HG03469 (cell line): Measurements from ENCODE around the gene SLCO2B1.
A peak's percentile ranks its signal among the peaks of the same experiment; 100 is the strongest.

Source experiments
- ATAC-seq: cut with Tn5 transposase; IDR thresholded peaks from one replicate; pipeline ENCODE4 v1.9.1; 2021; ENCODE audit warnings: mild to moderate bottlenecking, moderate library complexity, moderate number of reproducible peaks; ENCODE audit not compliant: unreplicated experiment

SLCO2B1 gene

GRCh38 chr11:75214411-75214821, 63.5 kb downstream of the SLCO2B1 start:
- no peak for ATAC-seq

DNA sequence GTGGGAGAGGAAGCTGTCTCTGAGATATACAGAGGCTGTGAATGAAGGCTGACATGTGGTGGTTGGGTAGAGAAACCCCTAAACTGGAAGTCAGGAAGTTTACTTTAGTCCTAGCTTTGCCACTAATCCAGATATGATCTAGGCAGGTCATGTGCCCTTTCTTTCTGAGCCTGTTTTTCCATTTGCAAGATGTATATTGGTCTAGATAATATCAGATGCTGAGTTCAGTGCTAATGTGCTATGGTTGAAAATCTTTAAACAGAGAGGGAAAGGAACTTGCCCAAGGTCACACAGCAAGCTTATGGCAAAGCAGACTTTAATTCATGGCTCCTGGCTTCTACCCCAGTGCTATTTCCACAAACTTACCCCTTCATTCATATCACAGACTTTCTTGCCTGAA, 63.9 kb downstream of the SLCO2B1 start:
- ATAC-seq = no peak

GRCh38 chr11:75219869-75220268, 69.0 kb downstream of the SLCO2B1 start:
- no peak for ATAC-seq

DNA sequence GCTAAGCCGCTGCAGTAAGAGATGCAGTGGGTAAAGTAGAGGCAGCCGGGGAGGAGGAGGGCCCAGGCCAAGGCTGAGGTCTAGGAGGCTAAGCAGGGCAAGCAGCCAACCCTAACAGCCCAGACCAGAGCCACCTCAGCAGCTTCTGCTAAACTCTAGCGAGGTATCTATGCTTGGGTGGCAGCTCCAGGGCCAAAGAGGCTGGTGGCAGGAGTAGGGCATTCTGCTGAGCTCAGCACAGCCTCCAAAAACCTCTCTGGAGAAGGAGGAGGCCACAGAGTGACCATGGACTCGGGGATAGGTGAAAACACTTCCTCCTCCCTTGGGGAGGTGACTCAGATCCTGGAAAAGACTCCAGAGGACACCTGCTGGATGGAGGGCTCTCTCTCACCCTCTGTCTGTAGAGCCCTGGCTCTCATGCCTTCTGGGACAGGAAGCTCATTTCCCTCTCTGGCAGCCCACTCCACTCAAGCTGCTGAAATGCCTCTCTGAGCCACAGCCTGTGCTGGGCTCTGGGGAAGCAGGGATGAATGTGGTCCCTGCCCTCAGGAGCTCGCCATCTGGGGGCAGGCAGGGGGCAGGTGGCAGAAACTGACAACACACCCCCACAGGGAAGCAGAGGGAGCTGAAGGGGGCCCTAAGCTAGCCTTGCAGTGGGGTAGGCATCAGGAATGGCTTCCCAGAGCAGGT, 73.2 kb downstream of the SLCO2B1 start:
- ATAC-seq = no peak

GRCh38 chr11:75225794-75226193, 74.9 kb downstream of the SLCO2B1 start:
- no peak for ATAC-seq

- no peak for ATAC-seq
Measured at GRCh38 chr11:75229466-75229865, 78.6 kb downstream of the SLCO2B1 start.

DNA sequence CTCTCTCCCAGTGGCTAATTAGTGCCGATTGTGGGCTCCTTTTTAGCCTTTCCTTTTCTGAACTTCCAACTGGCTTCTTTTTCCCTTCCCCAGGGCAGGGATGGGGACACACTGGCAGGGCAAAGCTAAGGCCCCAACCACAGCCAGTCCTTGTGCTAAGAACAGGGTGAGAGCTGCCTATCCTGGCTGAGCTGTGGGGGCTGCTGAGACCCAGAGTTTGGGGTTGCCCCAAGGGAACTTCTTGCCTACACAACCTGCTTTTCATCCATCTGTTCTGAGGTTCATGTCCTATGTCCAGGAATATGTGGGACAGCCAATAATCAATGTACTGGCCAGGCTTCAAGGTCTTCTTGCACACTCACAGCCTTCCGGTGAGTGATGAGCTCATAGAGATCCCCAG, 79.7 kb downstream of the SLCO2B1 start:
- ATAC-seq = no peak

- no peak for ATAC-seq
Measured at GRCh38 chr11:75233754-75234172, 82.9 kb downstream of the SLCO2B1 start.

DNA sequence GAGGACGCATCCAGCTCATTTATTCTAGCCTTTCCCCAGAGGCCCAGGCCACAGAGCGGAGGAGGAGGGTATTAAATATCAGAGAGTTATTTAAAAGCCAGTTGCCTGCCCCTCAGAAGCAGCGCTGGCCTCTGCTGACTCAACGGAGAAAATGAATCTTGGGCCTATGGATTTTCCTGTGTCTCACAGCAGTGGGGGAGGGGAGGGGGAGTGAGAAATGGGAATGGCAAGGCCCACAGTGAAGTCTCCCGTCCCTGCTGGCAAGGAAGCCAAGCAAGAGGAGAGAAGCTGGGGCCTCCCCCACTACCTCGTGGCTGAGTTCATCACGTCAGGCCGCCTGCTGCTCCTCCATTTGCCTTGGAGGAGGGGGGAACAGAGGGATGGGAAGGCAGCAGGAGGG, 85.2 kb downstream of the SLCO2B1 start:
- no peak for ATAC-seq

DNA sequence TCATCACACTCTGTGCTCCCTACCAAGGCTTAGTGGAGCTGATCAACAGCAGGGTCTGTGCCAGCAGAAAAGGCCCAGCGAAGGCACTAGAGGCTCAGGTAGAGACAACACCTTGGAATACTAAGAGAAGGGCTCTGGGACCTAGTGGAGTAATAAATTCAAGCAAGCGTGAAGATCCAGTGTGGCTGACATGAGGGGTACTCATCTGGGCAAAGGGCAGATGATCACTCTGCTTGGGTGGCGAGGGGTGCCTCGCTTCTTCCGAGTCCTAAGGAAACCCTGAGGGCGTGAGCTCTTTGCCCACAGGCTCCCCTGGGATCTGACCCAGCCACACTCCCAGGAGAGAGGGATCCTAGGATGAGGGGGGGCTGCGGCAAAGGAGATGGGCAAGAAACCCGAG, 86.1 kb downstream of the SLCO2B1 start:
- no peak for ATAC-seq

GRCh38 chr11:75238595-75239440, 87.9 kb downstream of the SLCO2B1 start:
- ATAC-seq = no peak

GRCh38 chr11:75239531-75240290, 88.8 kb downstream of the SLCO2B1 start:
- no peak for ATAC-seq

DNA sequence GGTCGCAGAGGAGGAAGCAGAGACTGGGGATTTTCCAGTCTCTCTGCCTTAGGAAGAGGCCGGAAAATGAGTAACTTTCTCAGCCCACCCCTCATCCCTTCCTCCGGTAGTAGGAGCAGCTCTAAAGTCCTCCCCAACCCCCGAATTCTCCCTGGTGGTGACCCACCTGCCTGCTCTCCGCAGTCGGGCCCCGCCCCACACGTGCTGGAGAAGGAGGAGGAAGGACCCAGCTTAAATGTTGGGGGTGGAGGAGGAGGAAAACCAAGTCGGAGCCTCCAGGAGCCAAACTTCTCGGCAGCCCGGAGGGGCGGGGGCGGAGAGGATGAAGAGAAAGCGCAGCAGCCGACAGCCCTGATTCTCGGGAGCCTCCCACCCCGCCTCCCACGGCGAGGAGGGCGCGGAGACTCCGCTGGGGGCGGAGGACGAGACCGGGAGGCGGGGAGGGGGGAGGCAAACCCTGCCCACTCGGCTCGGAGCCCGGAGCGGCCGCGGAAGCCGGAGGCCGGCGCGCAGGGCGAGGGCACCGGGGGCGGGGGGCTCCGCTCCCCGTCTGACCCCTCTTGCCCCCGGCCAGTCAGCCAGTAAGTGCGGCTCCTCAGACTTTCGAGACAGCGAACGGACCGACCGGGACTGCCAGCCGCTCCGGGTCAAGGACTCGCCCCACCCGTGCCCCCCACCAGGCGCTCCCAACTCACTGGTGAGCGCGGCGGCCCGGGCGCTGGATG, 89.6 kb downstream of the SLCO2B1 start, which contains the start of gene TPBGL:
Gene TPBGL, plus strand, starts transcription at position 464 of the 725 bp plus-strand sequence. CDS start 276 bp downstream, outside the sequence.
- no peak for ATAC-seq

DNA sequence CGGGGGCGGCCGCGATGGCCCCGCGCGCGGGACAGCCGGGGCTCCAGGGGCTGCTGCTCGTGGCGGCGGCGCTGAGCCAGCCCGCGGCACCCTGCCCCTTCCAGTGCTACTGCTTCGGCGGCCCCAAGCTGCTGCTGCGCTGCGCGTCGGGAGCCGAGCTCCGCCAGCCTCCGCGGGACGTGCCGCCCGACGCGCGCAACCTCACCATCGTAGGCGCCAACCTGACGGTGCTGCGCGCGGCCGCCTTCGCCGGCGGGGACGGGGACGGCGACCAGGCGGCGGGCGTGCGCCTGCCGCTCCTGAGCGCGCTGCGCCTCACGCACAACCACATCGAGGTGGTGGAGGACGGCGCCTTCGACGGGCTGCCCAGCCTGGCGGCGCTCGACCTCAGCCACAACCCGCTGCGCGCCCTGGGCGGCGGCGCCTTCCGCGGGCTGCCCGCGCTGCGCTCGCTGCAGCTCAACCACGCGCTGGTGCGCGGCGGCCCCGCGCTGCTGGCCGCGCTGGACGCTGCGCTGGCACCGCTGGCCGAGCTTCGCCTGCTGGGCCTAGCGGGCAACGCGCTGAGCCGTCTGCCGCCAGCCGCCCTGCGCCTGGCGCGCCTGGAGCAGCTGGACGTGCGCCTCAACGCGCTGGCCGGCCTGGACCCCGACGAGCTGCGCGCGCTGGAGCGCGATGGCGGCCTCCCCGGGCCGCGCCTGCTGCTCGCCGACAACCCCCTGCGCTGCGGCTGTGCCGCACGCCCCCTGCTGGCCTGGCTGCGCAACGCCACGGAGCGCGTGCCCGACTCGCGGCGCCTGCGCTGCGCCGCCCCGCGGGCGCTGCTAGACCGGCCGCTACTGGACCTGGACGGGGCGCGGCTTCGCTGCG, 90.4 kb downstream of the SLCO2B1 start:
- ATAC-seq = peak; percentile 69

GRCh38 chr11:75241906-75242644, 91.2 kb downstream of the SLCO2B1 start:
- ATAC-seq = no peak

GRCh38 chr11:75242722-75243600, 92.1 kb downstream of the SLCO2B1 start:
- ATAC-seq = no peak

DNA sequence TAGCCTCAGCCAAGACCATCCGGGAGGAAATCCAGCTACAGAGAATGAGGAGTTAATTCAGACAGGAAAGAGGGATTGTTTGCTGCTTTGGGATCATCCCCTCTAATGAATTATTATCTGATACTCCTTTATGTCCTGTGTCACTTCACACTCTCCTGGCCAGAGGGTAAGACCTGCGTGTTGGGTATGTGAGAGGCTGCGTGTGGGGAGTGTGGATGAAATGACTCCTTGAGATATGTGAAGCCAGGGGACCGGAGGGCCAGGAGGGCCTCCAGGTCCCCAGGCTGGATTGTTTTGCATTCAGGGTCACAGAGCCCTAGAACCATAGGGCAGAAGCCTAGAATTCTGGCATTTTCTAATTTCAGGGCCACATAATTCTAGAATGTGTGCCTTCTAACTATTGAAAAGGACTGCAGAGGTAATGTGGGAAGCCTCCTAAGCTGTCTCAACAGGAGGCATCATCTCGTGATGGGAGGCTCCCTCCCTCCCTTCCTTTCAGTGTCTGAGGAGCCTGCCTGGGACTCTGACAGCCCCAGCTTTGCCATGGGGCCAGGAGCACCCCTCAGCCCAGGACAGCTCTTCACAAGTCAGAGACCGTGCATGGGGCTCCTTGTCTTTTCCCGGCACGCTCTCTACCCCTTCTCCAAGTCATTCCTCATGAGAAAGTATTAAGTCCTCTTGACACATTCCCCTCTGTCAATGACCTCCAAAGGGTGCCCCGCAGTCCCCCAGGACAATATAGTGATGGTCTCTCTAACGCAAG, 93.3 kb downstream of the SLCO2B1 start:
- no peak for ATAC-seq
